ENCODE results near the gene GRIA4. TPM values are rescaled to one million over a fixed set of nuclear protein-coding genes. Genes with fewer than 3 reads are reported as not detected.

GRIA4 gene
- total and polyA plus RNA-seq, 2 donors (not counting 1 experiment from before 2014, with no cell fraction given): not detected

DNA sequence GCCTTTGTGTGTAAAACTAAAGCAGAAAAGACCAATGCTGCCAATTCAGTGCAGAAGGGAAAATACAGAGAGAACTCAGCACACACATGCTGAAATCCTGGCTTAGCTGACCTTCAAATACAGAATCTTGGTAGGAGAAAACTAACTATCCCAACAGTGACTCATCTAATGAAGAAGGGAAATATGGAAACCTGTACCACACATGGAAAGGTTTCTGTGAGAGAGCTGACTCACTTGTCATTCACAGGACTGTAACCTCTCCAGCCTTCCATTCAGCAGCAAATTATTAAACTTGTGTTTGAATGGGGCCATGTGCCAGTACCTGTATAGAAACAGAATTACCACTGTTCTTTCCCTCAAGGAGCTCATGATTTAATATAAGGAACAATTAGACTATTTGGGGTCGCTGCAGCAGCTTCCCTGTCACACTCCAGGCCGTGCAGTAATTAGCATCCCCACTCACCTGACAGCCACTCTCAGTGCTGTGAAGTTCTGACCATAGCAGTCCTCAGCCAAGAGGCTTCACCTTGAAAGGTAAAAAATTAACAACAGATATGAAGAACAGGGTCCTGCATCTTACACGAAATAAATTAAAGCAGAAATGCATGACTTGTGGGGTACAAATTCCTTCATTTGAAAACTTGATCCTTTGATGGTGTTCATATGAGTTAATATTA lies 358.3 kb downstream of the GRIA4 start:
- no peak overlapping the region for H3K27ac Mint-ChIP-seq
- Histone ChIP-seq H2AFZ (ENCODE audit: insufficient read depth, low read depth, low read length, poor library complexity, severe bottlenecking) (no peak overlapping the region), H3K4me2 (replicated peaks; ENCODE audit: low read depth, low read length, poor library complexity, severe bottlenecking) (no peak overlapping the region), H3K9ac (ENCODE audit: low read length) (no peak overlapping the region), H3K4me1 (ENCODE audit: control insufficient read depth in 2 of 2, insufficient read depth in 2 of 2, low read length in 2 of 2) (no peaks in the 10 kb centered on the region), H3K36me3 (replicated peaks in 1 of 2; ENCODE audit: control extremely low read depth in 1 of 2, control insufficient read depth in 1 of 2, extremely low read depth in 1 of 2, insufficient read depth in 2 of 2, low read length in 1 of 2) (no peaks in the 10 kb centered on the region), H3K27ac (ENCODE audit: low read length in 2 of 2) (no peak overlapping the region), H3K27me3 (replicated peaks in 1 of 4; ENCODE audit: control extremely low read depth in 1 of 4, control insufficient read depth in 3 of 4, insufficient read depth in 4 of 4, low read length in 3 of 4) (no peaks in the 10 kb centered on the region), H3K9me3 (ENCODE audit: control extremely low read depth in 1 of 3, control insufficient read depth in 2 of 3, insufficient read depth in 1 of 3, low read length in 2 of 3) (no peaks in the 10 kb centered on the region), H3K79me2 (ENCODE audit: control insufficient read depth, insufficient read depth, low read length) (no peaks in the 10 kb centered on the region), H3K4me3 (ENCODE audit: control extremely low read depth in 1 of 5, extremely low read depth in 1 of 5, insufficient read depth in 1 of 5, low read depth in 2 of 5, low read length in 4 of 5) (no peak overlapping the region), H4K20me1 (ENCODE audit: control insufficient read depth, insufficient read depth, low read length, poor library complexity, severe bottlenecking) (no peaks in the 10 kb centered on the region)
- ChIA-PET POLR2A (no interaction called here), CTCF (no interaction called here)
- TF ChIP-seq CTCF (IDR thresholded peaks at IDR 0.05) (no peak), EZH2 (IDR thresholded peaks at IDR 0.05; ENCODE audit: borderline replicate concordance, insufficient read depth, low read depth, low read length, poor library complexity, severe bottlenecking) (no peak)
- H3K9me3 Mint-ChIP-seq (ENCODE audit: insufficient read depth): no peaks in the 10 kb centered on the region
- no peak overlapping the region for H3K4me3 Mint-ChIP-seq
- WGBS (ENCODE audit: insufficient coverage): 100% methylated on average over 1 of the region's 3 CpGs
- ATAC-seq (ENCODE audit: low read depth): no peak
- intact Hi-C loops (cut with micrococcal nuclease): no loop called here
- H3K27me3 Mint-ChIP-seq: peaks cover 7% of the 10 kb centered on the region
- no peak for DNase-seq
- H3K4me1 Mint-ChIP-seq: no peaks in the 10 kb centered on the region

GRCh38 chr11:105969756-105970155 lies 359.9 kb downstream of the GRIA4 start:
- no CpG with 5 or more reads among the region's 1 CpG for WGBS (ENCODE audit: insufficient coverage)

More at GRCh38 chr11:105969756-105970155, 359.9 kb downstream of the GRIA4 start:
- Histone ChIP-seq H4K20me1 (ENCODE audit: control insufficient read depth, insufficient read depth, low read length, poor library complexity, severe bottlenecking) (no peaks in the 10 kb centered on the region), H3K79me2 (ENCODE audit: control insufficient read depth, insufficient read depth, low read length) (no peaks in the 10 kb centered on the region), H2AFZ (ENCODE audit: insufficient read depth, low read depth, low read length, poor library complexity, severe bottlenecking) (no peak overlapping the region), H3K4me1 (ENCODE audit: control insufficient read depth in 2 of 2, insufficient read depth in 2 of 2, low read length in 2 of 2) (no peaks in the 10 kb centered on the region), H3K27ac (ENCODE audit: low read length in 2 of 2) (no peak overlapping the region), H3K4me3 (ENCODE audit: control extremely low read depth in 1 of 5, extremely low read depth in 1 of 5, insufficient read depth in 1 of 5, low read depth in 2 of 5, low read length in 4 of 5) (no peak overlapping the region), H3K4me2 (replicated peaks; ENCODE audit: low read depth, low read length, poor library complexity, severe bottlenecking) (no peak overlapping the region), H3K9ac (ENCODE audit: low read length) (no peak overlapping the region), H3K36me3 (replicated peaks in 1 of 2; ENCODE audit: control extremely low read depth in 1 of 2, control insufficient read depth in 1 of 2, extremely low read depth in 1 of 2, insufficient read depth in 2 of 2, low read length in 1 of 2) (no peaks in the 10 kb centered on the region), H3K9me3 (ENCODE audit: control extremely low read depth in 1 of 3, control insufficient read depth in 2 of 3, insufficient read depth in 1 of 3, low read length in 2 of 3) (no peaks in the 10 kb centered on the region), H3K27me3 (replicated peaks in 1 of 4; ENCODE audit: control extremely low read depth in 1 of 4, control insufficient read depth in 3 of 4, insufficient read depth in 4 of 4, low read length in 3 of 4) (no peaks in the 10 kb centered on the region)
- no peak for ATAC-seq (ENCODE audit: low read depth)
- intact Hi-C loops (cut with micrococcal nuclease): no loop called here
- CTCF ChIA-PET: no interaction called here
- peaks cover 7% of the 10 kb centered on the region for H3K27me3 Mint-ChIP-seq
- no peak for DNase-seq
- no peak overlapping the region for H3K4me3 Mint-ChIP-seq
- TF ChIP-seq CTCF (IDR thresholded peaks at IDR 0.05) (no peak), EZH2 (IDR thresholded peaks at IDR 0.05; ENCODE audit: borderline replicate concordance, insufficient read depth, low read depth, low read length, poor library complexity, severe bottlenecking) (no peak)
- H3K27ac Mint-ChIP-seq: no peak overlapping the region
- H3K4me1 Mint-ChIP-seq: no peaks in the 10 kb centered on the region
- POLR2A ChIA-PET: no interaction called here
- no peaks in the 10 kb centered on the region for H3K9me3 Mint-ChIP-seq (ENCODE audit: insufficient read depth)

Measured in B cell (primary cell).